K562 (cell line): ENCODE results near the gene OTOP1.

Experiments
- ATF2 ChIP-seq: sonication (generic); formaldehyde crosslinking; IDR thresholded peaks from 2 replicates; pipeline ENCODE4 v1.8.1; 2022; ENCODE audit warnings: missing genetic modification reagents
- CC2D1A ChIP-seq: fragments of 450-650 bp; IDR thresholded peaks from 2 replicates; pipeline ENCODE4 v1.6.1; 2017; ENCODE audit warnings: mild to moderate bottlenecking
- EGR1 ChIP-seq: fragments of 450-650 bp; conservative IDR thresholded peaks from 2 replicates; pipeline ENCODE4 v1.6.1; 2017; ENCODE audit warnings: mild to moderate bottlenecking
- EZH2 ChIP-seq: IDR thresholded peaks from 2 replicates; pipeline ENCODE4 v1.6.1; 2012; ENCODE audit warnings: low read depth, mild to moderate bottlenecking, inconsistent platforms, low read length, borderline replicate concordance
- GTF2F1 ChIP-seq: IDR thresholded peaks from 2 replicates; pipeline ENCODE4 v1.6.1; 2011; ENCODE audit warnings: low read depth, low read length, improper control_type of control experiment
- USF1 ChIP-seq: sonication (generic); formaldehyde crosslinking; IDR thresholded peaks from 2 replicates; pipeline ENCODE4 v1.9.0; 2022; ENCODE audit warnings: mild to moderate bottlenecking, missing genetic modification reagents
- ZC3H8 ChIP-seq: fragments of 450-650 bp; IDR thresholded peaks from 2 replicates; pipeline ENCODE4 v1.6.1; 2017
- TF ChIP-seq, protein P1 (sequence below): sonication (generic); formaldehyde crosslinking; IDR thresholded peaks from 2 replicates; pipeline ENCODE4 v1.8.0; 2023; ENCODE audit warnings: mild to moderate bottlenecking, missing genetic modification reagents

DNA sequence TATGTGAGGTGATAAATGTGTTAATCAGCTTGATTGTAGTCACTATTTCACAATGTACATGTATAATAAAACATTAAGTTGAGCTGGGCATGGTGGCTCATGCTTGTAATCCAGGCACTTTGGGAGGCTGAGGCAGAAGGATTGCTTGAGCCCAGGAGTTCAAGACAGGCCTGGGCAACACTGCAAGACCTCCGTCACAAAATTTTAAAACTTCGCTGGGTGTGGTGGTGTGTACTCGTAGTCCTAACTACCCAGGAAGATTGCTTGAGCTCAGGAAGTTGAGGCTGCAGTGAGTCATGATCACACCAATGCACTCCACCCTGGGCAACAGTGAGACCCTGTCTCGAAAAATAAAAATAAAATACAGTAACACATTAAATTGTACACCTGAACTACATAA lies 43.1 kb upstream of the OTOP1 start:
- TF ChIP-seq USF1 (CRISPR knock-in tag) (no peak), EGR1 (no peak), ATF2 (CRISPR knock-in tag) (no peak), EZH2 (no peak), ZC3H8 (no peak), CC2D1A (no peak), GTF2F1 (no peak)
- TF ChIP-seq, protein P1, sequence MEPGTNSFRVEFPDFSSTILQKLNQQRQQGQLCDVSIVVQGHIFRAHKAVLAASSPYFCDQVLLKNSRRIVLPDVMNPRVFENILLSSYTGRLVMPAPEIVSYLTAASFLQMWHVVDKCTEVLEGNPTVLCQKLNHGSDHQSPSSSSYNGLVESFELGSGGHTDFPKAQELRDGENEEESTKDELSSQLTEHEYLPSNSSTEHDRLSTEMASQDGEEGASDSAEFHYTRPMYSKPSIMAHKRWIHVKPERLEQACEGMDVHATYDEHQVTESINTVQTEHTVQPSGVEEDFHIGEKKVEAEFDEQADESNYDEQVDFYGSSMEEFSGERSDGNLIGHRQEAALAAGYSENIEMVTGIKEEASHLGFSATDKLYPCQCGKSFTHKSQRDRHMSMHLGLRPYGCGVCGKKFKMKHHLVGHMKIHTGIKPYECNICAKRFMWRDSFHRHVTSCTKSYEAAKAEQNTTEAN (CRISPR knock-in tag): no peak
